Measurements from ENCODE around the gene RNF217. TPM values are rescaled to one million over a fixed set of nuclear protein-coding genes. Genes with fewer than 3 reads are reported as not detected.

The RNF217 gene
- total and polyA plus RNA-seq, 3 experiments from 2014 or later, result 0.13 TPM; not detected in 2

- no peak for DNase-seq
- Mint-ChIP-seq H3K4me1 (no peaks in the 10 kb centered on the region), H3K27me3 (peaks cover 0 to 4% of the 10 kb centered on the region in 2 donors), H3K4me3 (no peak overlapping the region), H3K36me3 (no peaks in the 10 kb centered on the region), H3K27ac (no peak overlapping the region), H3K9me3 (peaks cover 0 to 4% (median 0%) of the 10 kb centered on the region in 5 donors)
- no peaks in the 10 kb centered on the region for H3K27me3 ChIP-seq (ENCODE audit: insufficient read depth, low read length, poor library complexity, severe bottlenecking)
- H3K9me3 ChIP-seq (ENCODE audit: low read length), result peaks cover 4% of the 10 kb centered on the region
- ChIA-PET POLR2A (no interaction called here), CTCF (no interaction called here)
- H3K36me3 ChIP-seq (ENCODE audit: insufficient read depth, low read length), result no peaks in the 10 kb centered on the region
- H3K27ac ChIP-seq (ENCODE audit: low read depth, low read length), result no peak overlapping the region
- H3K4me3 ChIP-seq (ENCODE audit: low read length), result no peak overlapping the region
- no peaks in the 10 kb centered on the region for H3K4me1 ChIP-seq (ENCODE audit: insufficient read depth, low read length)
Measured at GRCh38 chr6:124977067-124977908, 15.1 kb downstream of the RNF217 start.

- H3K36me3 Mint-ChIP-seq, result no peaks in the 10 kb centered on the region
- DNase-seq, result no peak
- H3K27ac Mint-ChIP-seq, result no peak overlapping the region
- peaks cover 0 to 4% (median 0%) of the 10 kb centered on the region in 5 donors for H3K9me3 Mint-ChIP-seq
- H3K27me3 ChIP-seq (ENCODE audit: insufficient read depth, low read length, poor library complexity, severe bottlenecking), result no peaks in the 10 kb centered on the region
- no peak overlapping the region for H3K4me3 Mint-ChIP-seq
- peaks cover 4% of the 10 kb centered on the region for H3K9me3 ChIP-seq (ENCODE audit: low read length)
- H3K4me1 ChIP-seq (ENCODE audit: insufficient read depth, low read length), result no peaks in the 10 kb centered on the region
- peaks cover 0 to 4% of the 10 kb centered on the region in 2 donors for H3K27me3 Mint-ChIP-seq
- H3K4me1 Mint-ChIP-seq, result no peaks in the 10 kb centered on the region
- ChIA-PET CTCF (no interaction called here), POLR2A (no interaction called here)
- no peak overlapping the region for H3K4me3 ChIP-seq (ENCODE audit: low read length)
- no peak overlapping the region for H3K27ac ChIP-seq (ENCODE audit: low read depth, low read length)
- no peaks in the 10 kb centered on the region for H3K36me3 ChIP-seq (ENCODE audit: insufficient read depth, low read length)
Measured at GRCh38 chr6:124978451-124979293, 16.4 kb downstream of the RNF217 start.

- Mint-ChIP-seq H3K4me3 (no peak overlapping the region), H3K9me3 (peaks cover 0 to 4% (median 0%) of the 10 kb centered on the region in 5 donors), H3K27me3 (peaks cover 0 to 4% of the 10 kb centered on the region in 2 donors), H3K36me3 (no peaks in the 10 kb centered on the region), H3K4me1 (no peaks in the 10 kb centered on the region), H3K27ac (peak overlapping the region in 1 of 8 donors; percentile 66)
- ChIA-PET POLR2A (no interaction called here), CTCF (no interaction called here)
- DNase-seq, result no peak
- Histone ChIP-seq H3K27me3 (ENCODE audit: insufficient read depth, low read length, poor library complexity, severe bottlenecking) (no peaks in the 10 kb centered on the region), H3K9me3 (ENCODE audit: low read length) (peaks cover 4% of the 10 kb centered on the region), H3K36me3 (ENCODE audit: insufficient read depth, low read length) (no peaks in the 10 kb centered on the region), H3K4me3 (ENCODE audit: low read length) (no peak overlapping the region), H3K27ac (ENCODE audit: low read depth, low read length) (no peak overlapping the region), H3K4me1 (ENCODE audit: insufficient read depth, low read length) (no peaks in the 10 kb centered on the region)
Measured at GRCh38 chr6:124979294-124979678, 17.0 kb downstream of the RNF217 start.

GRCh38 chr6:124982669-124983068 lies 20.4 kb downstream of the RNF217 start:
- no peak for DNase-seq
- Mint-ChIP-seq H3K36me3 (no peaks in the 10 kb centered on the region), H3K27me3 (no peaks in the 10 kb centered on the region), H3K4me3 (no peak overlapping the region), H3K27ac (no peak overlapping the region), H3K4me1 (peaks cover 0 to 7% (median 0%) of the 10 kb centered on the region in 3 donors), H3K9me3 (peaks cover 0 to 4% (median 0%) of the 10 kb centered on the region in 5 donors)
- POLR2A ChIA-PET, result no interaction called here
- H3K4me3 ChIP-seq (ENCODE audit: low read length), result no peak overlapping the region
- no peak overlapping the region for H3K27ac ChIP-seq (ENCODE audit: low read depth, low read length)
- H3K27me3 ChIP-seq (ENCODE audit: insufficient read depth, low read length, poor library complexity, severe bottlenecking), result no peaks in the 10 kb centered on the region
- H3K36me3 ChIP-seq (ENCODE audit: insufficient read depth, low read length), result no peaks in the 10 kb centered on the region
- CTCF ChIA-PET, result no interaction called here
- H3K4me1 ChIP-seq (ENCODE audit: insufficient read depth, low read length), result no peaks in the 10 kb centered on the region
- peaks cover 4% of the 10 kb centered on the region for H3K9me3 ChIP-seq (ENCODE audit: low read length)

GRCh38 chr6:124983383-124984083 lies 21.3 kb downstream of the RNF217 start:
- Mint-ChIP-seq H3K27ac (no peak overlapping the region), H3K4me1 (peaks cover 0 to 7% (median 0%) of the 10 kb centered on the region in 3 donors), H3K36me3 (no peaks in the 10 kb centered on the region), H3K27me3 (no peaks in the 10 kb centered on the region), H3K4me3 (no peak overlapping the region), H3K9me3 (peaks cover 0 to 4% (median 0%) of the 10 kb centered on the region in 5 donors)
- Histone ChIP-seq H3K4me3 (ENCODE audit: low read length) (no peak overlapping the region), H3K4me1 (ENCODE audit: insufficient read depth, low read length) (no peaks in the 10 kb centered on the region), H3K27me3 (ENCODE audit: insufficient read depth, low read length, poor library complexity, severe bottlenecking) (no peaks in the 10 kb centered on the region), H3K36me3 (ENCODE audit: insufficient read depth, low read length) (no peaks in the 10 kb centered on the region), H3K27ac (ENCODE audit: low read depth, low read length) (no peak overlapping the region), H3K9me3 (ENCODE audit: low read length) (peaks cover 4% of the 10 kb centered on the region)
- no peak for DNase-seq
- ChIA-PET CTCF (no interaction called here), POLR2A (no interaction called here)

GRCh38 chr6:124984668-124985338 lies 22.6 kb downstream of the RNF217 start:
- ChIA-PET POLR2A (no interaction called here), CTCF (no interaction called here)
- Mint-ChIP-seq H3K36me3 (no peaks in the 10 kb centered on the region), H3K4me3 (no peak overlapping the region), H3K27me3 (no peaks in the 10 kb centered on the region), H3K9me3 (peaks cover 0 to 4% (median 0%) of the 10 kb centered on the region in 5 donors), H3K27ac (no peak overlapping the region), H3K4me1 (peaks cover 0 to 7% (median 0%) of the 10 kb centered on the region in 3 donors)
- Histone ChIP-seq H3K4me1 (ENCODE audit: insufficient read depth, low read length) (no peaks in the 10 kb centered on the region), H3K27me3 (ENCODE audit: insufficient read depth, low read length, poor library complexity, severe bottlenecking) (no peaks in the 10 kb centered on the region), H3K36me3 (ENCODE audit: insufficient read depth, low read length) (no peaks in the 10 kb centered on the region), H3K27ac (ENCODE audit: low read depth, low read length) (no peak overlapping the region), H3K4me3 (ENCODE audit: low read length) (no peak overlapping the region), H3K9me3 (ENCODE audit: low read length) (no peaks in the 10 kb centered on the region)
- no peak for DNase-seq

- ChIA-PET CTCF (no interaction called here), POLR2A (no interaction called here)
- H3K27ac Mint-ChIP-seq, result no peak overlapping the region
- Histone ChIP-seq H3K4me3 (ENCODE audit: low read length) (no peak overlapping the region), H3K27me3 (ENCODE audit: insufficient read depth, low read length, poor library complexity, severe bottlenecking) (no peaks in the 10 kb centered on the region), H3K36me3 (ENCODE audit: insufficient read depth, low read length) (no peaks in the 10 kb centered on the region), H3K4me1 (ENCODE audit: insufficient read depth, low read length) (no peaks in the 10 kb centered on the region), H3K9me3 (ENCODE audit: low read length) (no peaks in the 10 kb centered on the region), H3K27ac (ENCODE audit: low read depth, low read length) (no peak overlapping the region)
- DNase-seq, result no peak
- no peaks in the 10 kb centered on the region for H3K27me3 Mint-ChIP-seq
- H3K4me1 Mint-ChIP-seq, result peaks cover 0 to 7% (median 0%) of the 10 kb centered on the region in 3 donors
- H3K9me3 Mint-ChIP-seq, result no peaks in the 10 kb centered on the region
- H3K4me3 Mint-ChIP-seq, result no peak overlapping the region
- H3K36me3 Mint-ChIP-seq, result no peaks in the 10 kb centered on the region
Measured at GRCh38 chr6:124986164-124986563, 23.9 kb downstream of the RNF217 start.

Measured in CD8-positive, alpha-beta memory T cell (primary cell).